H54 (cell line): Measurements from ENCODE around the gene HTRA3.
A peak's percentile ranks its signal among the peaks of the same experiment; 100 is the strongest.

Source experiments
- DNase-seq: peaks from one replicate; pipeline ENCODE4 v3.0.0; 2011; ENCODE audit warnings: low spot score, mixed read lengths; ENCODE audit not compliant: insufficient read length
- FAIRE-seq: peaks from 3 replicates; lab custom pipeline; 2011; peaks lifted over from hg19 to GRCh38; lab: Jason Lieb, UNC
- POLR2A ChIP-seq: IDR thresholded peaks from 2 replicates; pipeline ENCODE4 v1.6.1; 2011; ENCODE audit warnings: low read depth, mild to moderate bottlenecking, low read length

The HTRA3 gene

GRCh38 chr4:8308856-8309771 lies 39.6 kb downstream of the HTRA3 start:
- no peak for FAIRE-seq
- TF ChIP-seq POLR2A: no peak

GRCh38 chr4:8310306-8310705 lies 40.8 kb downstream of the HTRA3 start:
- TF ChIP-seq POLR2A: no peak
- DNase-seq (no peak), FAIRE-seq (no peak)

More at GRCh38 chr4:8308856-8309771, 39.6 kb downstream of the HTRA3 start:
- DNase-seq: no peak

GRCh38 chr4:8311101-8312068 lies 41.8 kb downstream of the HTRA3 start:
- no peak for DNase-seq
- no peak for TF ChIP-seq POLR2A
- no peak for FAIRE-seq

GRCh38 chr4:8312069-8312445 lies 42.5 kb downstream of the HTRA3 start:
- TF ChIP-seq POLR2A: no peak
- DNase-seq: no peak
- FAIRE-seq: no peak

- no peak for DNase-seq
- FAIRE-seq: no peak
- no peak for TF ChIP-seq POLR2A
Observed at GRCh38 chr4:8312976-8313375, 43.4 kb downstream of the HTRA3 start.

GRCh38 chr4:8314691-8315255 lies 45.2 kb downstream of the HTRA3 start:
- DNase-seq: no peak
- TF ChIP-seq POLR2A: no peak
- FAIRE-seq: no peak

- DNase-seq (peak; percentile 74), FAIRE-seq (peak; percentile 23)
- no peak for TF ChIP-seq POLR2A
Observed at GRCh38 chr4:8315435-8316250, 46.1 kb downstream of the HTRA3 start.

GRCh38 chr4:8316251-8316771 lies 46.8 kb downstream of the HTRA3 start:
- no peak for TF ChIP-seq POLR2A
- DNase-seq: peak; percentile 22
- FAIRE-seq: no peak

GRCh38 chr4:8316911-8317351 lies 47.4 kb downstream of the HTRA3 start:
- TF ChIP-seq POLR2A: no peak
- DNase-seq (no peak), FAIRE-seq (no peak)

GRCh38 chr4:8317474-8317873 lies 47.9 kb downstream of the HTRA3 start:
- TF ChIP-seq POLR2A: no peak
- FAIRE-seq: no peak
- DNase-seq: no peak

GRCh38 chr4:8318509-8318908 lies 49.0 kb downstream of the HTRA3 start:
- DNase-seq: no peak

GRCh38 chr4:8319061-8319460 lies 49.5 kb downstream of the HTRA3 start:
- no peak for DNase-seq
- no peak for FAIRE-seq
- no peak for TF ChIP-seq POLR2A

More at GRCh38 chr4:8318509-8318908, 49.0 kb downstream of the HTRA3 start:
- FAIRE-seq: no peak
- no peak for TF ChIP-seq POLR2A
